CD4-positive, alpha-beta memory T cell (primary cell): Measurements from ENCODE around the gene LMF2. TPM values are rescaled to one million over a fixed set of nuclear protein-coding genes. Genes with fewer than 3 reads are reported as not detected.
A peak's percentile ranks its signal among the peaks of the same experiment; 100 is the strongest.

Experiments
- CTCF ChIA-PET: fragments of 350-600 bp; sonication (Branson Sonifier 250); formaldehyde crosslinking; loops from one replicate; lab custom pipeline; 2021; ENCODE audit warnings: inconsistent platforms; ENCODE audit not compliant: partially characterized antibody; lab: Charles Lee
- POLR2A ChIA-PET: fragments of 350-600 bp; sonication (Branson Sonifier 250); formaldehyde crosslinking; loops from one replicate; lab custom pipeline; 2021; ENCODE audit not compliant: partially characterized antibody; lab: Charles Lee
- DNase-seq, 5 donors: peaks; one replicate each; pipeline versions ENCODE4 v3.0.0 to v3.0.0-alpha.2; 2020 to 2022; ENCODE audit warnings: mixed read lengths in 1 of 5
- H3K27ac ChIP-seq: one replicate; pipeline ENCODE4 v1.7.0; 2013; ENCODE audit warnings: low read depth, low read length
- H3K27me3 ChIP-seq: 2 replicates; pipeline ENCODE4 v1.7.0; 2013; ENCODE audit warnings: mild to moderate bottlenecking, low read length, moderate library complexity; ENCODE audit not compliant: insufficient read depth
- H3K36me3 ChIP-seq: 2 replicates; pipeline ENCODE4 v1.7.0; 2013; ENCODE audit warnings: mild to moderate bottlenecking, low read length, moderate library complexity; ENCODE audit not compliant: insufficient read depth
- H3K4me1 ChIP-seq: 2 replicates; pipeline ENCODE4 v1.7.0; 2013; ENCODE audit warnings: mild to moderate bottlenecking, low read length, moderate library complexity; ENCODE audit not compliant: insufficient read depth
- H3K4me3 ChIP-seq, 2 donors: one replicate each; pipeline ENCODE4 v1.7.0; 2013; ENCODE audit warnings: low read length in 2 of 2, mild to moderate bottlenecking in 1 of 2
- H3K9me3 ChIP-seq, 2 donors: one replicate each; pipeline ENCODE4 v1.7.0; 2013; ENCODE audit warnings: low read length in 2 of 2, control low read depth in 1 of 2; ENCODE audit not compliant: control insufficient read depth in 1 of 2
- H3K27ac Mint-ChIP-seq, 7 donors: one replicate each; pipeline ENCODE4 v1.8.0; 2020 to 2021; ENCODE audit warnings: mixed read lengths in 7 of 7, mild to moderate bottlenecking in 6 of 7, inconsistent platforms in 3 of 7, moderate library complexity in 3 of 7
- H3K27me3 Mint-ChIP-seq, 2 donors: one replicate each; pipeline ENCODE4 v1.8.0; 2020 to 2021; ENCODE audit warnings: mixed read lengths in 2 of 2
- H3K36me3 Mint-ChIP-seq, 2 donors: one replicate each; pipeline ENCODE4 v1.8.0; 2020 to 2021; ENCODE audit warnings: mixed read lengths in 2 of 2, inconsistent platforms in 1 of 2, mild to moderate bottlenecking in 1 of 2
- H3K4me1 Mint-ChIP-seq, 4 donors: one replicate each; pipeline ENCODE4 v1.8.0; 2020 to 2021; ENCODE audit warnings: mixed read lengths in 4 of 4, mild to moderate bottlenecking in 1 of 4
- H3K4me3 Mint-ChIP-seq, 8 donors: one replicate each; pipeline ENCODE4 v1.8.0; 2020 to 2021; ENCODE audit warnings: mixed read lengths in 8 of 8, mild to moderate bottlenecking in 7 of 8, moderate library complexity in 6 of 8, inconsistent platforms in 3 of 8
- H3K9me3 Mint-ChIP-seq, 8 donors: one replicate each; pipeline ENCODE4 v1.8.0; 2020 to 2021; ENCODE audit warnings: mixed read lengths in 8 of 8, mild to moderate bottlenecking in 5 of 8, inconsistent platforms in 3 of 8, moderate library complexity in 1 of 8
- intact Hi-C: fragments of 100-400 bp; cut with micrococcal nuclease; formaldehyde crosslinking; loops from one replicate; pipeline ENCODE4 v1.15.1; 2023
- polyA plus RNA-seq, 2 donors: library from polyadenylated mRNA; unstranded; fragments of 300-500 nt; fragmentation: Illumina TruSeq; gene quantifications; one replicate each; pipeline ENCODE4 v1.2.3, GENCODE V29; 2021
- total RNA-seq, 2 experiments: library from RNA; stranded (reverse); gene quantifications; one replicate each; pipeline ENCODE4 v1.2.3, GENCODE V29; 2021

Gene LMF2
- total and polyA plus RNA-seq, 4 experiments from 2014 or later = 21.7 to 155 (median 93.1) TPM

- Mint-ChIP-seq H3K4me3 (peak overlapping the region in 3 of 8 donors; percentile 25 to 70 (median 48)), H3K27me3 (no peaks in the 10 kb centered on the region), H3K36me3 (peaks cover 5 to 11% of the 10 kb centered on the region in 2 donors), H3K27ac (peak overlapping the region in 1 of 7 donors; percentile 72), H3K9me3 (no peaks in the 10 kb centered on the region), H3K4me1 (peaks cover 13 to 37% (median 25%) of the 10 kb centered on the region in 4 donors)
- H3K9me3 ChIP-seq = no peaks in the 10 kb centered on the region
- H3K36me3 ChIP-seq = no peaks in the 10 kb centered on the region
- no peak overlapping the region for H3K27ac ChIP-seq
- DNase-seq = no peak
- intact Hi-C loops = loop anchor here (10.0 kb wide), 1 partner anchor 223 kb away; the partner anchor contains the start of gene HDAC10
- ChIA-PET POLR2A (interaction anchor here (0.6 to 2.6 kb wide), 3 partner anchors 8 to 87 kb away, joined by 3 to 12 read pairs (median 3); partner anchors contain the start of gene SCO2), CTCF (interaction anchor here (0.9 to 1.2 kb wide), 2 partner anchors 9 to 22 kb away, joined by 3 read pairs; no protein-coding TSS in a partner anchor)
- H3K27me3 ChIP-seq = no peaks in the 10 kb centered on the region
- H3K4me1 ChIP-seq = peaks cover 27% of the 10 kb centered on the region
- H3K4me3 ChIP-seq = no peak overlapping the region
Measured at GRCh38 chr22:50477923-50478322, 29.6 kb downstream of the LMF2 start.

GRCh38 chr22:50476868-50477267 is 30.6 kb downstream of the LMF2 start:
- ChIA-PET POLR2A (interaction anchor here (1.1 to 2.5 kb wide), 2 partner anchors 49 to 144 kb away, joined by 3 to 7 read pairs; partner anchors contain the start of gene SCO2), CTCF (interaction anchor here (0.9 kb wide), 1 partner anchor 23 kb away, joined by 3 read pairs; no protein-coding TSS in a partner anchor)
- Histone ChIP-seq H3K36me3 (peaks cover 4% of the 10 kb centered on the region), H3K27me3 (no peaks in the 10 kb centered on the region), H3K4me1 (peaks cover 33% of the 10 kb centered on the region), H3K9me3 (no peaks in the 10 kb centered on the region), H3K4me3 (no peak overlapping the region), H3K27ac (no peak overlapping the region)
- H3K4me1 Mint-ChIP-seq = peaks cover 20 to 47% (median 33%) of the 10 kb centered on the region in 4 donors
- intact Hi-C loops = loop anchor here (10.0 kb wide), 1 partner anchor 222 kb away; the partner anchor contains the start of gene HDAC10
- H3K9me3 Mint-ChIP-seq = no peaks in the 10 kb centered on the region
- H3K27ac Mint-ChIP-seq = peak overlapping the region in 4 of 7 donors; percentile 8 to 82 (median 64)
- no peak for DNase-seq
- H3K4me3 Mint-ChIP-seq = peak overlapping the region; percentile 13 to 74 (median 63)
- peaks cover 6 to 11% of the 10 kb centered on the region in 2 donors for H3K36me3 Mint-ChIP-seq
- H3K27me3 Mint-ChIP-seq = no peaks in the 10 kb centered on the region

GRCh38 chr22:50475652-50476002 is 31.9 kb downstream of the LMF2 start:
- H3K36me3 ChIP-seq = peaks cover 4% of the 10 kb centered on the region
- Mint-ChIP-seq H3K4me3 (peak overlapping the region; percentile 55 to 79 (median 72)), H3K9me3 (no peaks in the 10 kb centered on the region), H3K36me3 (peaks cover 6 to 11% of the 10 kb centered on the region in 2 donors), H3K4me1 (peaks cover 24 to 60% (median 39%) of the 10 kb centered on the region in 4 donors), H3K27me3 (no peaks in the 10 kb centered on the region), H3K27ac (peak overlapping the region; percentile 52 to 83 (median 70))
- intact Hi-C loops = loop anchor here (1.0 to 10.0 kb wide), 3 partner anchors 32 to 221 kb away; partner anchors contain the start of genes HDAC10, LMF2 and SCO2
- no peaks in the 10 kb centered on the region for H3K9me3 ChIP-seq
- H3K27ac ChIP-seq = peak overlapping the region; percentile 75
- no peak for DNase-seq
- ChIA-PET CTCF (no interaction called here), POLR2A (interaction anchor here (0.9 to 8.1 kb wide), 4 partner anchors 31 to 145 kb away, joined by 3 to 71 read pairs (median 13); partner anchors contain the start of genes LMF2, NCAPH2 and SCO2)
- H3K27me3 ChIP-seq = no peaks in the 10 kb centered on the region
- peaks cover 40% of the 10 kb centered on the region for H3K4me1 ChIP-seq
- peak overlapping the region in 1 of 2 donors; percentile 73 for H3K4me3 ChIP-seq

- peaks cover 4% of the 10 kb centered on the region for H3K36me3 ChIP-seq
- H3K27ac ChIP-seq = peak within 1 kb of the TSS; percentile 75
- peak within 1 kb of the TSS; percentile 89 to 98 (median 94) for H3K27ac Mint-ChIP-seq
- H3K9me3 Mint-ChIP-seq = no peaks in the 10 kb centered on the region
- H3K4me3 ChIP-seq = peak within 1 kb of the TSS; percentile 73 to 79
- DNase-seq = peak; percentile 83 to 88 (median 84)
- H3K4me1 ChIP-seq = peaks cover 46% of the 10 kb centered on the region
- H3K36me3 Mint-ChIP-seq = peaks cover 6 to 13% of the 10 kb centered on the region in 2 donors
- H3K4me3 Mint-ChIP-seq = peak within 1 kb of the TSS; percentile 88 to 99 (median 95)
- intact Hi-C loops = loop anchor here (1.0 to 10.0 kb wide), 4 partner anchors 32 to 220 kb away; partner anchors contain the start of genes CHKB, HDAC10, LMF2 and SCO2
- H3K27me3 Mint-ChIP-seq = no peaks in the 10 kb centered on the region
- no peaks in the 10 kb centered on the region for H3K9me3 ChIP-seq
- H3K4me1 Mint-ChIP-seq = peaks cover 28 to 62% (median 40%) of the 10 kb centered on the region in 4 donors
- no peaks in the 10 kb centered on the region for H3K27me3 ChIP-seq
- ChIA-PET POLR2A (interaction anchor here (0.9 to 8.1 kb wide), 6 partner anchors 24 to 146 kb away, joined by 3 to 71 read pairs (median 12); partner anchors contain the start of genes LMF2, NCAPH2 and SCO2), CTCF (no interaction called here)
Measured at GRCh38 chr22:50474710-50475651, 32.5 kb downstream of the LMF2 start, which contains the start of gene SBF1. TSS of gene SBF1 (minus strand) at chr22:50475035. CDS start at chr22:50474840, 195 bp downstream.

GRCh38 chr22:50473855-50474671 is 33.4 kb downstream of the LMF2 start:
- Histone ChIP-seq H3K36me3 (peaks cover 4% of the 10 kb centered on the region), H3K9me3 (no peaks in the 10 kb centered on the region), H3K27me3 (no peaks in the 10 kb centered on the region), H3K4me1 (peaks cover 52% of the 10 kb centered on the region), H3K4me3 (peak overlapping the region; percentile 64 to 79), H3K27ac (peak overlapping the region; percentile 75)
- ChIA-PET POLR2A (interaction anchor here (0.6 to 8.1 kb wide), 13 partner anchors 22 to 222 kb away, joined by 3 to 71 read pairs (median 5); partner anchors contain the start of genes LMF2, NCAPH2 and SCO2), CTCF (interaction anchor here (0.9 to 2.7 kb wide), 5 partner anchors 16 to 147 kb away, joined by 3 to 13 read pairs (median 5); partner anchors contain the start of gene SCO2)
- Mint-ChIP-seq H3K36me3 (peaks cover 6 to 19% of the 10 kb centered on the region in 2 donors), H3K4me1 (peaks cover 26 to 67% (median 45%) of the 10 kb centered on the region in 4 donors), H3K27me3 (no peaks in the 10 kb centered on the region), H3K9me3 (no peaks in the 10 kb centered on the region), H3K27ac (peak overlapping the region; percentile 89 to 98 (median 94)), H3K4me3 (peak overlapping the region; percentile 88 to 99 (median 95))
- intact Hi-C loops = loop anchor here (2.0 to 10.0 kb wide), 3 partner anchors 51 to 219 kb away; partner anchors contain the start of genes CHKB, HDAC10 and SCO2
- peak in 2 of 5 donors; percentile 16 to 29 for DNase-seq

- H3K27me3 ChIP-seq = no peaks in the 10 kb centered on the region
- ChIA-PET CTCF (interaction anchor here (0.6 to 2.7 kb wide), 8 partner anchors 15 to 148 kb away, joined by 3 to 13 read pairs (median 5); partner anchors contain the start of gene SCO2), POLR2A (interaction anchor here (0.6 to 8.1 kb wide), 13 partner anchors 21 to 229 kb away, joined by 3 to 71 read pairs (median 5); partner anchors contain the start of genes HDAC10, LMF2, NCAPH2 and SCO2)
- Mint-ChIP-seq H3K9me3 (no peaks in the 10 kb centered on the region), H3K4me1 (peaks cover 31 to 73% (median 53%) of the 10 kb centered on the region in 4 donors), H3K27me3 (no peaks in the 10 kb centered on the region), H3K36me3 (peaks cover 6 to 22% of the 10 kb centered on the region in 2 donors), H3K4me3 (peak overlapping the region; percentile 88 to 99 (median 95)), H3K27ac (peak overlapping the region; percentile 89 to 98 (median 94))
- intact Hi-C loops = loop anchor here (5.0 to 10.0 kb wide), 2 partner anchors 109 to 218 kb away; partner anchors contain the start of genes CHKB and HDAC10
- peak overlapping the region; percentile 75 for H3K27ac ChIP-seq
- no peaks in the 10 kb centered on the region for H3K9me3 ChIP-seq
- H3K4me1 ChIP-seq = peaks cover 62% of the 10 kb centered on the region
- peaks cover 4% of the 10 kb centered on the region for H3K36me3 ChIP-seq
- H3K4me3 ChIP-seq = peak overlapping the region; percentile 64 to 79
- DNase-seq = peak; percentile 40 to 67 (median 51)
Measured at GRCh38 chr22:50473088-50473487, 34.4 kb downstream of the LMF2 start.
